CD4-positive, alpha-beta T cell treated with Interleukin-15 for 4 hours (primary cell): Measurements from ENCODE around the gene MCRIP1.

Experiments used
- DNase-seq: peaks from one replicate; pipeline ENCODE4 v3.0.0-alpha.2; 2020; ENCODE audit warnings: low spot score

Gene MCRIP1

GRCh38 chr17:81819708-81820107 lies 13.4 kb downstream of the MCRIP1 start:
- DNase-seq, result no peak

GRCh38 chr17:81817758-81818147 lies 15.3 kb downstream of the MCRIP1 start:
- no peak for DNase-seq

GRCh38 chr17:81815646-81815986 lies 17.5 kb downstream of the MCRIP1 start:
- DNase-seq, result no peak

GRCh38 chr17:81814748-81815645 lies 18.1 kb downstream of the MCRIP1 start:
- no peak for DNase-seq

- no peak for DNase-seq
Observed at GRCh38 chr17:81813861-81814683, 19.0 kb downstream of the MCRIP1 start.

GRCh38 chr17:81813371-81813684 lies 19.8 kb downstream of the MCRIP1 start:
- DNase-seq, result no peak

GRCh38 chr17:81812571-81813370 lies 20.3 kb downstream of the MCRIP1 start:
- DNase-seq, result no peak

- no peak for DNase-seq
Observed at GRCh38 chr17:81811705-81812570, 21.2 kb downstream of the MCRIP1 start.

GRCh38 chr17:81810892-81811704 lies 22.0 kb downstream of the MCRIP1 start:
- DNase-seq, result no peak

- DNase-seq, result no peak
Observed at GRCh38 chr17:81810476-81810875, 22.6 kb downstream of the MCRIP1 start.

GRCh38 chr17:81809556-81809998 lies 23.5 kb downstream of the MCRIP1 start:
- DNase-seq, result no peak

GRCh38 chr17:81808778-81809555 lies 24.1 kb downstream of the MCRIP1 start:
- no peak for DNase-seq

GRCh38 chr17:81807839-81808238 lies 25.3 kb downstream of the MCRIP1 start:
- DNase-seq, result no peak

- no peak for DNase-seq
Observed at GRCh38 chr17:81807210-81807719, 25.8 kb downstream of the MCRIP1 start.

GRCh38 chr17:81806461-81807209 lies 26.5 kb downstream of the MCRIP1 start:
- DNase-seq, result no peak

- no peak for DNase-seq
Observed at GRCh38 chr17:81805707-81806460, 27.2 kb downstream of the MCRIP1 start.

GRCh38 chr17:81804559-81805399 lies 28.3 kb downstream of the MCRIP1 start:
- DNase-seq, result no peak
